PFSK-1 (cell line): ENCODE measurements around the gene CNOT3.
A peak's percentile ranks its signal among the peaks of the same experiment; 100 is the strongest.

ENCODE experiments used
- FOXP2 ChIP-seq: optimal IDR thresholded peaks from 2 replicates; pipeline ENCODE3; 2011; ENCODE audit warnings: borderline replicate concordance, control low read depth, inconsistent platforms; ENCODE audit not compliant: insufficient read depth; ENCODE audit errors: extremely low read length, extremely low read depth
- POLR2AphosphoS5 ChIP-seq: IDR thresholded peaks from 2 replicates; pipeline ENCODE4 v1.6.1; 2012; ENCODE audit warnings: low read depth, mild to moderate bottlenecking, control low read depth, low read length, moderate library complexity
- TAF1 ChIP-seq: IDR thresholded peaks from 2 replicates; pipeline ENCODE4 v1.6.1; 2012; ENCODE audit warnings: low read length, control low read depth, borderline replicate concordance; ENCODE audit not compliant: insufficient read depth
- TF ChIP-seq, protein P1 (sequence below), 2 experiments: IDR thresholded peaks; 2 replicates each; pipeline versions ENCODE4 v1.6.1 to v1.8.0; 2011 to 2012; ENCODE audit warnings: low read depth in 2 of 2, low read length in 2 of 2, control low read depth in 1 of 2, inconsistent platforms in 1 of 2, mild to moderate bottlenecking in 1 of 2, moderate library complexity in 1 of 2; ENCODE audit not compliant: insufficient read depth in 1 of 2

- peak; percentile 93 for TF ChIP-seq POLR2AphosphoS5
- TF ChIP-seq, protein P1, sequence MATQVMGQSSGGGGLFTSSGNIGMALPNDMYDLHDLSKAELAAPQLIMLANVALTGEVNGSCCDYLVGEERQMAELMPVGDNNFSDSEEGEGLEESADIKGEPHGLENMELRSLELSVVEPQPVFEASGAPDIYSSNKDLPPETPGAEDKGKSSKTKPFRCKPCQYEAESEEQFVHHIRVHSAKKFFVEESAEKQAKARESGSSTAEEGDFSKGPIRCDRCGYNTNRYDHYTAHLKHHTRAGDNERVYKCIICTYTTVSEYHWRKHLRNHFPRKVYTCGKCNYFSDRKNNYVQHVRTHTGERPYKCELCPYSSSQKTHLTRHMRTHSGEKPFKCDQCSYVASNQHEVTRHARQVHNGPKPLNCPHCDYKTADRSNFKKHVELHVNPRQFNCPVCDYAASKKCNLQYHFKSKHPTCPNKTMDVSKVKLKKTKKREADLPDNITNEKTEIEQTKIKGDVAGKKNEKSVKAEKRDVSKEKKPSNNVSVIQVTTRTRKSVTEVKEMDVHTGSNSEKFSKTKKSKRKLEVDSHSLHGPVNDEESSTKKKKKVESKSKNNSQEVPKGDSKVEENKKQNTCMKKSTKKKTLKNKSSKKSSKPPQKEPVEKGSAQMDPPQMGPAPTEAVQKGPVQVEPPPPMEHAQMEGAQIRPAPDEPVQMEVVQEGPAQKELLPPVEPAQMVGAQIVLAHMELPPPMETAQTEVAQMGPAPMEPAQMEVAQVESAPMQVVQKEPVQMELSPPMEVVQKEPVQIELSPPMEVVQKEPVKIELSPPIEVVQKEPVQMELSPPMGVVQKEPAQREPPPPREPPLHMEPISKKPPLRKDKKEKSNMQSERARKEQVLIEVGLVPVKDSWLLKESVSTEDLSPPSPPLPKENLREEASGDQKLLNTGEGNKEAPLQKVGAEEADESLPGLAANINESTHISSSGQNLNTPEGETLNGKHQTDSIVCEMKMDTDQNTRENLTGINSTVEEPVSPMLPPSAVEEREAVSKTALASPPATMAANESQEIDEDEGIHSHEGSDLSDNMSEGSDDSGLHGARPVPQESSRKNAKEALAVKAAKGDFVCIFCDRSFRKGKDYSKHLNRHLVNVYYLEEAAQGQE (IDR thresholded peaks at IDR 0.05; ENCODE audit: insufficient read depth in 1 of 2, low read depth in 2 of 2, low read length in 2 of 2): 0 out of 4 replicates have a peak, but pooled peaks of 1 of the 2 experiments have one; percentile 25
- peak; percentile 72 for TF ChIP-seq FOXP2
- TF ChIP-seq TAF1: peak; percentile 94; the same call in 1 of the 2 replicates
These were observed 35.0 kb upstream of the CNOT3 start, which contains the start of gene NDUFA3 for GRCh38 chr19:54102421-54103169.
